Ectodermal cell (in vitro differentiated cells): ENCODE measurements around the gene PES1. TPM values are rescaled to one million over a fixed set of nuclear protein-coding genes. Genes with fewer than 3 reads are reported as not detected.
"Not testable (repeated sequence)": the region's sequence is repeated elsewhere in the genome, so short reads cannot be mapped to it uniquely, and the experiment has no call there.

Experiments used
- H3K27ac ChIP-seq: 2 replicates; pipeline ENCODE4 v1.7.0; 2013; ENCODE audit warnings: mild to moderate bottlenecking, low read depth, low read length; ENCODE audit not compliant: insufficient read depth, poor library complexity, severe bottlenecking
- H3K27me3 ChIP-seq: 2 replicates; pipeline ENCODE4 v1.7.0; 2013; ENCODE audit warnings: mild to moderate bottlenecking, low read length; ENCODE audit not compliant: insufficient read depth, control insufficient read depth, poor library complexity, severe bottlenecking
- H3K36me3 ChIP-seq: one replicate; pipeline ENCODE4 v1.7.0; 2013; ENCODE audit warnings: low read length; ENCODE audit not compliant: control insufficient read depth, insufficient read depth
- H3K4me1 ChIP-seq: one replicate; pipeline ENCODE4 v1.7.0; 2013; ENCODE audit warnings: low read length; ENCODE audit not compliant: control insufficient read depth, insufficient read depth
- H3K4me3 ChIP-seq: 2 replicates; pipeline ENCODE4 v1.7.0; 2013; ENCODE audit warnings: low read depth, low read length, control low read depth; ENCODE audit not compliant: insufficient read depth
- H3K9me3 ChIP-seq: 2 replicates; pipeline ENCODE4 v1.7.0; 2013; ENCODE audit warnings: mild to moderate bottlenecking, low read length, moderate library complexity; ENCODE audit not compliant: control insufficient read depth
- WGBS, 2 experiments: methylation state at CpG; one replicate each; pipeline ENCODE4 v1.1.7; 2013; ENCODE audit warnings: missing lambda C conversion rate in 2 of 2; 5-methylcytosine and 5-hydroxymethylcytosine counted together
- polyA plus RNA-seq, 4 experiments: library from polyadenylated mRNA; stranded (reverse); fragments of 50-300 nt; gene quantifications; one replicate each; pipeline ENCODE4 v1.2.3, GENCODE V29; 2013

PES1 gene
- polyA plus RNA-seq (2013, experiment 1 of 4): 80.7 TPM
- 84.6 TPM for polyA plus RNA-seq (2013, experiment 2 of 4)
- 56.5 TPM for polyA plus RNA-seq (2013, experiment 3 of 4)
- polyA plus RNA-seq (2013, experiment 4 of 4): 58.6 TPM

DNA sequence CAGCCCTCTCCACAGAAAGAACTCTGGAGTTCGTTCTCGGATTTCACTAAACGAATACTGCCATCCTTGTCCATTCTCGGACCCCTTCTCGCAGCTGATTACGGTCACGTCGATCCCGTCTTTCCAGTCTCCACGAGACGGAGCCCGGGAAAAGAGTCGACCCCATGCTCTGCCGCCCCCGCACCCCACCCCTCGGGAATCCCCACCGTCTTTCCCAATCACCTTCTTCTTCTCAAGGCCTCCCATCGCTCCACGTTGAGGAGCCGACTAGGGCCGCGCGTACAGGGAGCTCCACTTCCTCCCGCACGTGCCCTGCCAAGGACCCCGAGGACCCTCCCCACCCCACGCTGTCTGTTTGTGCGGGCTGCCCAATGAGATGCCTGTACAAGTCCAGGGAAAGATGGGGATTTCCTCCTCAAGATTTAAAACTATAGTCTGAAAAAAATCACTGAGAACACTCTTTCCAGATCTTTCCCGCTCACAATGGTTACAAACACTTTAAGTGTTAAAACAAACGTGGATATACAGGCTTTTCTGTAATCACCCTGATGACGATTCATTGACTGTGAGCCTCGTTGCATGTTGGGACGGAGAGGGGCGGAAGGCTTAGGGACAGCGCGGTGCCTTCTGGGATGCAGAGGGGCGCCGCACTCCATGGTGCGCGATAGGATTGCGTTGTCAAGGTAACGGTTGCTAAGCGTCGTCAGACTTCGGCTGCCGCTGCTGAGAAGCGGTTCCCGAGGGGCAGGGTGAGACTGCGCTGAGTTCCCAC lies at the start of gene PES1:
Gene PES1 (minus strand): TSS at position 323 of the 772 bp plus-strand sequence. CDS start 77 bp downstream, at position 246.
- peak within 1 kb of the TSS; percentile 98 for H3K4me3 ChIP-seq
- peak within 1 kb of the TSS; percentile 80 for H3K27ac ChIP-seq
- H3K36me3 ChIP-seq: peaks cover 16% of the 10 kb centered on the region
- H3K27me3 ChIP-seq: peaks cover 15% of the 10 kb centered on the region
- H3K9me3 ChIP-seq: no peaks in the 10 kb centered on the region
- peaks cover 7% of the 10 kb centered on the region for H3K4me1 ChIP-seq
- WGBS, 2 experiments: 0 to 1% methylated on average over 49 of the region's 49 CpGs

DNA sequence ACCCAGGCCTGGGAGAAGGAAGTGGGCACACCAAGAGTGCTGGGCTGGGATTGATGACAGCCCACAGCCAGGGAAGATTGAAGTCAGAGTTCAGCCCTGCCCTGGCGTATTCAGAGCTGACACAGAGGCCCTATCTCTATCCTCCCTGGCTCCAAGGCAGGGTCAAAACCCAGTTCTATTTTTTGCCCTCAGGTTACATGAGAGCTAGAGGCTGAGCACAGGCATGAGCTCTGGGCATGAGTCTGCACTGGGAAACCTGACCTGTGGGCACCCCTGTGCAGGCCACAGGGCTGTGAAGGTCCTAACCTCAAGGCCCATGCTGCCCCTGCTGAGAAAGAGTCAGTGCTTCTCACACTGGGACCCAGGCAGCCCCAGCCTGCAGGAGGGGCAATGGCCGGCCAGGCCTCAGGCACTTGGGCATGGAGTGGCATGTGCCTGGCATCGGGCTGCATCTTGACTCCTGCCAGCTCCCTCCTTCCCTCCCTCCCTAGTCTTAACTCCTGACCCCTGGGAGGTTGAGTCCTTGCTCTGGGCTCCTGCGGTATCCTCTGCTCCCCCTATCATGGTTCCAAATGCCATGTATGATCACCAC lies 49.2 kb upstream of the PES1 start:
- WGBS, 2 experiments: 95% methylated on average over 4 of the region's 4 CpGs
- no peaks in the 10 kb centered on the region for H3K36me3 ChIP-seq
- no peak overlapping the region for H3K27ac ChIP-seq
- no peaks in the 10 kb centered on the region for H3K9me3 ChIP-seq
- peaks cover 5% of the 10 kb centered on the region for H3K27me3 ChIP-seq
- H3K4me3 ChIP-seq: no peak overlapping the region
- H3K4me1 ChIP-seq: peaks cover 10% of the 10 kb centered on the region

DNA sequence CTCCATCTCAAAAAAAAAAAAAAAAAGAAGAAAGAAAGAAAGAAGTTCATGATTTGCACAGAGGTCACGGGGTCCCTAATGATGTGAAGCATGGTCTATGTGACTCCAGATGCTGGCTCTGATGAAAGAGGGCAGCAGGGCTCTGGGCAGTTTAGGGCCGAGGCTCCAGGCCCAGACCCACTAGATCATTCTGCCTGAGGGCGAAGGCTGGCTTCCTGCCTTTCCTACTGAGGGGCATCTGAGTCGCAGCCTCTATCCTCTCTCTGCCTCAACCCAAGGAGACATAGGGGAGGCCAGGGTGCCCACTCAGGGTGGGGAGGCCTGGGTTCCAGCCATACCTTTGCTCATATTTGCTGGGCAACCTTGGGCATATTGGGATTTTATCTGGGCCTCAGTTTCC lies 48.7 kb upstream of the PES1 start:
- Histone ChIP-seq H3K27me3 (peaks cover 5% of the 10 kb centered on the region), H3K36me3 (no peaks in the 10 kb centered on the region)

DNA sequence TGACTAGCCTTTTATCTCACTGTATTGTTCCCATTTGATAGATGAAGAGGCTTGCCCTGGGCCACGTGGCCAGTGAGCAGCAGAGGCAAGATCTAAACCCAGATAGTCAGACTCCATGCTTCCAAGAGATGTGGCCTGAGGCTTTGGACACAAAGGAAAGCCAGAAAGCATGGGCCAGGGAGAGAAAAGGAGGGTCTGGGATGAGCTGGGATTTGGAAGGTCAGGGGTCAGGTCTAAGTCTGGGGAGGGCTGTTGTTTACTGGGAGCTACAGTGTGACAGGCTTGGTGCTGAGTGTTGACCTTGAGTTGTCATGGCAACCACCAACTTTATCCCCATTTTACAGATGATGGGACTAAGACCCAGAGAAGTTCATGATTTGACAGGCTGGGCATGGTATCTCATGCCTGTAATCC lies 46.0 kb upstream of the PES1 start:
- Histone ChIP-seq H3K27me3 (peaks cover 5% of the 10 kb centered on the region), H3K4me3 (no peak overlapping the region), H3K4me1 (peaks cover 18% of the 10 kb centered on the region), H3K9me3 (no peaks in the 10 kb centered on the region), H3K36me3 (no peaks in the 10 kb centered on the region), H3K27ac (no peak overlapping the region)
- 76 to 83% methylated on average over 1 of the region's 1 CpG for WGBS, 2 experiments

More for the DNA sequence above, 48.7 kb upstream of the PES1 start:
- Histone ChIP-seq H3K9me3 (no peaks in the 10 kb centered on the region), H3K27ac (no peak overlapping the region), H3K4me3 (no peak overlapping the region), H3K4me1 (peaks cover 13% of the 10 kb centered on the region)
- WGBS, 2 experiments: 94 to 96% methylated on average over 4 of the region's 4 CpGs

DNA sequence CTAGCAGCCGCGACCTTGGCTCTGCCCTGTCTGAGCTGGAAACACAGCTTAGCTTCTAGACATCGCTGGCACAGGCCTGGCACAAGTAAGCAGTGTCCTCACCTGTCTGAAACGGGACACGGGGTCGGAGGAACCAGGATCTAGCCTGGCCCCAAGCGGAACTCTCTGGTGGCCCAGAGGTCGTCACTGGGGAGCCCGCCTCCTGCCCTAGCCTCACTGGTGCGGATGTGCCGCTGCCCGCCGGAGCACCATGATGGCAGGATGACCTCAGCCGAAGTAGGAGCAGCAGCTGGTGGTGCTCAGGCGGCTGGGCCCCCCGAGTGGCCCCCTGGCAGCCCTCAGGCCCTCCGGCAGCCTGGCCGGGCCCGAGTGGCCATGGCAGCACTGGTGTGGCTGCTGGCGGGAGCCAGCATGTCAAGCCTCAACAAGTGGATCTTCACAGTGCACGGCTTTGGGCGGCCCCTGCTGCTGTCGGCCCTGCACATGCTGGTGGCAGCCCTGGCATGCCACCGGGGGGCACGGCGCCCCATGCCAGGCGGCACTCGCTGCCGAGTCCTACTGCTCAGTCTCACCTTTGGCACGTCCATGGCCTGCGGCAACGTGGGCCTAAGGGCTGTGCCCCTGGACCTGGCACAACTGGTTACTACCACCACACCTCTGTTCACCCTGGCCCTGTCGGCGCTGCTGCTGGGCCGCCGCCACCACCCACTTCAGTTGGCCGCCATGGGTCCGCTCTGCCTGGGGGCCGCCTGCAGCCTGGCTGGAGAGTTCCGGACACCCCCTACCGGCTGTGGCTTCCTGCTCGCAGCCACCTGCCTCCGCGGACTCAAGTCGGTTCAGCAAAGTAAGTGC lies 44.7 kb upstream of the PES1 start:
- H3K9me3 ChIP-seq: no peaks in the 10 kb centered on the region
- peaks cover 18% of the 10 kb centered on the region for H3K4me1 ChIP-seq
- no peaks in the 10 kb centered on the region for H3K36me3 ChIP-seq
- H3K27me3 ChIP-seq: peaks cover 5% of the 10 kb centered on the region
- no peak overlapping the region for H3K27ac ChIP-seq
- WGBS, 2 experiments: 86 to 89% methylated on average over 45 of the region's 45 CpGs
- peak overlapping the region; percentile 55 for H3K4me3 ChIP-seq

DNA sequence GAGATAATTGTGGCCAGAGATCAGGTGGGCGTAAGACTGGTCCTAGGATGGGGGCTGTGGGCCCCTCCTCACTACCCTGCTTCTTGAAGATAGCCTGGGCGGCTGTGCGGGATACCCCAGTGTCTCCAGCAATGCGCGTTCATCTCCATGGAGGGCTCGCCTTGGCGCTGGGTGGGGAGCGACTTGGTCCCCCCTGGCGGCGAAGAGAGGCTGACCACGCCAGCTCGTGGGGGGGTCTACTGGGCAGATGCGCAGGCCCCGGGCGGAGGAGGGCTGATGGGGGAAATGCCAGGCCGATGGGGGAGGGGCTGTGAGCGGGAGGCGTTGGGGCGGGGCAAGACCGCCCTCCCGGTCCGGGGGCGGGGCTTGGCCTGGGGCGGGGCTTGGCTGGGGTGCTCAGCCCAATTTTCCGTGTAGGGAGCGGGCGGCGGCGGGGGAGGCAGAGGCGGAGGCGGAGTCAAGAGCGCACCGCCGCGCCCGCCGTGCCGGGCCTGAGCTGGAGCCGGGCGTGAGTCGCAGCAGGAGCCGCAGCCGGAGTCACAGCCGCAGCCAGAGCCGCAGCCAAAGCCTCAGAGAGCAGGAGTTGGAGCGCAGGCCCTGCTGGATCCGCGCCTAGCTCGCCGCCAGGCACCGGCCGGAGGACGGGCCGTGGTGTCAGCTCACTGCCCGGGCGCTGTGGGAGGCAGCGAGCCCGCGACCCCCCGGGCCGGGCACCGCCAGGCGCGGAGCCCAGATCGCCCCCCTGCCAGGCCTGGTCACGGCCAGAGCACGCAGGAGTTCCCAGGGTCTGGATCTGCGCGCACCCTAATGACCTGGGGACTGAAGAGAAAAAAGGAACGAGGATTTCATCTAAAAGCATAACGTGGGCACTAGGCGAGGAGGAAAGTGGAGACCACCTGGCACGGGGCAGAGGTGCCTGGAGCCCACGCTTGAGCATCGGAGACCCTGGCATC lies 43.8 kb upstream of the PES1 start, which contains the start of gene SLC35E4:
Gene SLC35E4 (plus strand): TSS at position 509 of the 953 bp plus-strand sequence. CDS start 670 bp downstream, outside the sequence.
- Histone ChIP-seq H3K4me3 (peak within 1 kb of the TSS; percentile 55), H3K27me3 (peaks cover 5% of the 10 kb centered on the region), H3K4me1 (peaks cover 18% of the 10 kb centered on the region), H3K36me3 (no peaks in the 10 kb centered on the region), H3K27ac (no peak within 1 kb of the TSS), H3K9me3 (no peaks in the 10 kb centered on the region)
- WGBS, 2 experiments: 5% methylated on average over 75 of the region's 75 CpGs

DNA sequence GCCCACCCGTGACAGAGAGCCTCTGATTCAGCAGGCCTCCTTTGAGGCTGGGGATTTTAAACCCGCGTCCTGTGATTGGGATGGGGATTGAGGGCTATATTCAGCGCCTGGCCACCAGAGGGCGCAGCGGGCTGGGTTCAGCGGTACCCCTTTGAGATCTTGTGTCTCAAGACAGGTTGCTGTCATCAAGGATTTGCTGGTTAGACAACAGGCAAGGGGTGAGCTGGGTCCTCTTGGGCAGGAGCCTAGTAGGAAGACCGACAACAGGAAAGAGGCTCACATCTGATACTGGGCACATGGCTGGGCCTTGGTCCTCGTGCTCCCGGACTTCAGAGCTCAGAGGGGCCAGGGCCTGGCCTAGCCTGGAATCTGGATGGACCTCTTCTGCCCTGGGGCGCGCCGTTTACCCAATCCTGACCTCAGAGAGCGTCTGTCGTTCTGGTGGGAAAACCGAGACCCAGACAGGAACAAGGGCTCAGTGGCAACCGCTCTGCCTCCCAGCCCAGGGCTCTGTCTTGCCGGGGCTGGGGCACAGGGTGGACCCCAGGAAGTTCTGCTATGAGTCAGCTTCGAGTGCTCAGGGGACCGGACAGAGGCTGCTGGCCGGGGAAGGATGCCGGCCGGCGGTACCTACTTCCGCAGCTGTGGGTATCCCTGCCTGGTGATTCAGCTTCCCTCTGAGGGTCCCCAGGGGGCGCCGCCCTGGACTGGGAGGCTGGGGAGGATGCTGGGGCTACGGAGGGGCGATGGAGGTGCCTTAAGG lies 42.9 kb upstream of the PES1 start:
- H3K27ac ChIP-seq: no peak overlapping the region
- H3K9me3 ChIP-seq: no peaks in the 10 kb centered on the region
- peaks cover 5% of the 10 kb centered on the region for H3K27me3 ChIP-seq
- peaks cover 18% of the 10 kb centered on the region for H3K4me1 ChIP-seq
- H3K4me3 ChIP-seq: peak overlapping the region; percentile 55
- WGBS, 2 experiments: 16% methylated on average over 29 of the region's 29 CpGs
- no peaks in the 10 kb centered on the region for H3K36me3 ChIP-seq

DNA sequence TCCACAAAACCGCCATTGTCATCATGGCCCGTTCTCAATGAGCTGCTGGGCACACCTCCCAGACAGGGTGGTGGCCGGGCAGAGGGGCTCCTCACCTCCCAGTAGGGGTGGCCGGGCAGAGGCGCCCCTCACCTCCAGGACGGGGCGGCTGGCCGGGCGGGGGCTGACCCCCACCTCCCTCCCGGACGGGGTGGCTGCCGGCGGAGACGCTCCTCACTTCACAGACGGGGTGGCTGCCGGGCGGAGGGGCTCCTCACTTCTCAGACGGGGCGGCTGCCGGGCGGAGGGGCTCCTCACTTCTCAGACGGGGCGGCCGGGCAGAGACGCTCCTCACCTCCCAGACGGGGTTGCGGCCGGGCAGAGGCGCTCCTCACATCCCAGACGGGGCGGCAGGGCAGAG lies 39.8 kb upstream of the PES1 start:
- WGBS, 2 experiments: 97% methylated on average over 21 to 25 of the region's 31 CpGs
- not testable (repeated sequence) for H3K4me3 ChIP-seq, H3K9me3 ChIP-seq

DNA sequence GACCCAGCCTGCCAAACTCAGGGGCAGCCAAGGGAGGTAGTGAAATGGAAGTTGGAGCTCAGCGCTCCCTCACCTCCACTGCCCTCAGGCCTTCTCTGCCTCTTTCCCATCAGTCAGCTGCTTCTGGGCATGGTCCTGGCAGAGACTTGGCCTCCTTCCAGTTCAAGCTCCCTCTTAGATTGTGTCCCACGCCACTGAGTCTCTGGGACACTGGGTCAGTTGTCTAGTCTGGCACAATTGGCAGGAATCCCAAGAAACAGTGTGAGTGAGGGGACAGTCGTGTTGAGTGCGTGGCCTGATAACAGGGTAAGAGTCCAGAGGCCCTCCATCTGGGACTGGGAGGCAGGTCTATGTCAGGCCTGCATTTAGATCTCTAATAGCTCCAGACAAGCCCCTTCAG lies 36.8 kb upstream of the PES1 start:
- Histone ChIP-seq H3K36me3 (no peaks in the 10 kb centered on the region), H3K4me1 (no peaks in the 10 kb centered on the region)
- WGBS, 2 experiments: 90% methylated on average over 4 of the region's 4 CpGs

More for the DNA sequence above, 39.8 kb upstream of the PES1 start:
- peaks cover 13% of the 10 kb centered on the region for H3K4me1 ChIP-seq
- H3K27ac ChIP-seq, H3K36me3 ChIP-seq, H3K27me3 ChIP-seq: not testable (repeated sequence)

More for the DNA sequence above, 36.8 kb upstream of the PES1 start:
- Histone ChIP-seq H3K4me3 (no peak overlapping the region), H3K27me3 (no peaks in the 10 kb centered on the region), H3K27ac (no peak overlapping the region), H3K9me3 (no peaks in the 10 kb centered on the region)
